Ascending aorta (tissue), 2 donors: ENCODE results near the gene PDE10A. TPM values are rescaled to one million over a fixed set of nuclear protein-coding genes. Genes with fewer than 3 reads are reported as not detected.

ENCODE experiments used
- DNase-seq, 2 donors: peaks; one replicate each; pipeline ENCODE4 v3.0.0-alpha.2; 2019; ENCODE audit warnings: low spot score in 2 of 2
- H3K27ac ChIP-seq, 2 donors: fragments of 200-600 bp; sonication (generic); one replicate each; pipeline ENCODE4 v1.5.1; 2016 to 2017; ENCODE audit warnings: mild to moderate bottlenecking in 1 of 2
- H3K27me3 ChIP-seq: fragments of 200-600 bp; sonication (generic); one replicate; pipeline ENCODE4 v1.5.1; 2017
- H3K36me3 ChIP-seq, 2 donors: fragments of 200-600 bp; sonication (generic); one replicate each; pipeline ENCODE4 v1.5.1; 2016
- H3K4me1 ChIP-seq, 2 donors: fragments of 200-600 bp; sonication (generic); one replicate each; pipeline ENCODE4 v1.5.1; 2016 to 2017; ENCODE audit warnings: mild to moderate bottlenecking in 1 of 2
- H3K4me3 ChIP-seq, 2 donors: fragments of 200-600 bp; sonication (generic); one replicate each; pipeline ENCODE4 v1.5.1; 2016 to 2017; ENCODE audit warnings: mild to moderate bottlenecking in 1 of 2
- H3K9me3 ChIP-seq, 2 donors: fragments of 200-600 bp; sonication (generic); one replicate each; pipeline ENCODE4 v1.5.1; 2016
- intact Hi-C: fragments of 100-400 bp; cut with DNase I; formaldehyde crosslinking; loops from one replicate; pipeline ENCODE4 v1.15.1; 2023
- total RNA-seq: library from RNA; depleted of rRNA; stranded (reverse); fragments of >200 nt; gene quantifications from one replicate; pipeline ENCODE4 v1.1.0, GENCODE V29; 2016
- TF ChIP-seq, protein P1 (sequence below), 3 experiments: fragments of 200-600 bp in 2 of 3; fragments of 450-650 bp in 1 of 3; sonication (generic) in 2 of 3; IDR thresholded peaks; one replicate each; pipeline ENCODE4 v1.5.1; 2016 to 2019; ENCODE audit warnings: antibody characterized with exemption in 3 of 3, mild to moderate bottlenecking in 1 of 3, moderate library complexity in 1 of 3

Gene PDE10A
- total RNA-seq, 1 donor from 2014 or later, result 2.0 TPM

GRCh38 chr6:165677091-165677490, 14.1 kb upstream of the PDE10A start:
- no peak overlapping the region for H3K4me3 ChIP-seq
- no peaks in the 10 kb centered on the region for H3K27me3 ChIP-seq
- intact Hi-C loops, result no loop called here
- TF ChIP-seq, protein P1, sequence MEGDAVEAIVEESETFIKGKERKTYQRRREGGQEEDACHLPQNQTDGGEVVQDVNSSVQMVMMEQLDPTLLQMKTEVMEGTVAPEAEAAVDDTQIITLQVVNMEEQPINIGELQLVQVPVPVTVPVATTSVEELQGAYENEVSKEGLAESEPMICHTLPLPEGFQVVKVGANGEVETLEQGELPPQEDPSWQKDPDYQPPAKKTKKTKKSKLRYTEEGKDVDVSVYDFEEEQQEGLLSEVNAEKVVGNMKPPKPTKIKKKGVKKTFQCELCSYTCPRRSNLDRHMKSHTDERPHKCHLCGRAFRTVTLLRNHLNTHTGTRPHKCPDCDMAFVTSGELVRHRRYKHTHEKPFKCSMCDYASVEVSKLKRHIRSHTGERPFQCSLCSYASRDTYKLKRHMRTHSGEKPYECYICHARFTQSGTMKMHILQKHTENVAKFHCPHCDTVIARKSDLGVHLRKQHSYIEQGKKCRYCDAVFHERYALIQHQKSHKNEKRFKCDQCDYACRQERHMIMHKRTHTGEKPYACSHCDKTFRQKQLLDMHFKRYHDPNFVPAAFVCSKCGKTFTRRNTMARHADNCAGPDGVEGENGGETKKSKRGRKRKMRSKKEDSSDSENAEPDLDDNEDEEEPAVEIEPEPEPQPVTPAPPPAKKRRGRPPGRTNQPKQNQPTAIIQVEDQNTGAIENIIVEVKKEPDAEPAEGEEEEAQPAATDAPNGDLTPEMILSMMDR (IDR thresholded peaks at IDR 0.05), result no peak
- no peak for DNase-seq
- no peaks in the 10 kb centered on the region for H3K36me3 ChIP-seq
- no peaks in the 10 kb centered on the region for H3K9me3 ChIP-seq
- no peak overlapping the region for H3K27ac ChIP-seq
- no peaks in the 10 kb centered on the region for H3K4me1 ChIP-seq

- Histone ChIP-seq H3K27me3 (no peaks in the 10 kb centered on the region), H3K36me3 (no peaks in the 10 kb centered on the region), H3K4me3 (no peak overlapping the region), H3K27ac (no peak overlapping the region), H3K9me3 (no peaks in the 10 kb centered on the region), H3K4me1 (no peaks in the 10 kb centered on the region)
- DNase-seq, result no peak
- TF ChIP-seq, protein P1 (IDR thresholded peaks at IDR 0.05), result peak in 1 of 3 experiments; percentile 33
- intact Hi-C loops, result no loop called here
Observed at GRCh38 chr6:165676435-165677068, 13.5 kb upstream of the PDE10A start.

DNA sequence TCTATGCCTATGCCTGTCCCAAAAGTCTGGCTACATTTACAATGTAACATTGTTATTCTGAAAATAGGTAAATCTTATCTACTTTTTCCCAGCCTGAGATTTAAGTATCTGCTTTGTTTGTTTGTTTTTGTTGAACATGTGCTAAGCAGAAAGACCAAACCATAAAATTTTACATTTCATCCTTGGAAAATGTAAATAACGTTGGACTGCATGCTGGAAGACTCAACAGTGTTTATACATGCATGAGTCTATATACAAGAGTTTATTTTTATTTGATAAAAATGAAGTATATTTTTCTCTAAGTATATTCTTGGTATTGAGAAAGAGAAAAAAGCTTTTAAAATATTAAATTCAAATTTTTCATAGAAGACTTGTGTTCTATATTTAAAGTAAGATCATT, 12.1 kb upstream of the PDE10A start:
- TF ChIP-seq, protein P1 (IDR thresholded peaks at IDR 0.05), result no peak
- no peak for DNase-seq
- no peaks in the 10 kb centered on the region for H3K9me3 ChIP-seq
- no peaks in the 10 kb centered on the region for H3K27me3 ChIP-seq
- no peak overlapping the region for H3K27ac ChIP-seq
- intact Hi-C loops, result no loop called here
- H3K4me3 ChIP-seq, result no peak overlapping the region
- no peaks in the 10 kb centered on the region for H3K4me1 ChIP-seq
- no peaks in the 10 kb centered on the region for H3K36me3 ChIP-seq

DNA sequence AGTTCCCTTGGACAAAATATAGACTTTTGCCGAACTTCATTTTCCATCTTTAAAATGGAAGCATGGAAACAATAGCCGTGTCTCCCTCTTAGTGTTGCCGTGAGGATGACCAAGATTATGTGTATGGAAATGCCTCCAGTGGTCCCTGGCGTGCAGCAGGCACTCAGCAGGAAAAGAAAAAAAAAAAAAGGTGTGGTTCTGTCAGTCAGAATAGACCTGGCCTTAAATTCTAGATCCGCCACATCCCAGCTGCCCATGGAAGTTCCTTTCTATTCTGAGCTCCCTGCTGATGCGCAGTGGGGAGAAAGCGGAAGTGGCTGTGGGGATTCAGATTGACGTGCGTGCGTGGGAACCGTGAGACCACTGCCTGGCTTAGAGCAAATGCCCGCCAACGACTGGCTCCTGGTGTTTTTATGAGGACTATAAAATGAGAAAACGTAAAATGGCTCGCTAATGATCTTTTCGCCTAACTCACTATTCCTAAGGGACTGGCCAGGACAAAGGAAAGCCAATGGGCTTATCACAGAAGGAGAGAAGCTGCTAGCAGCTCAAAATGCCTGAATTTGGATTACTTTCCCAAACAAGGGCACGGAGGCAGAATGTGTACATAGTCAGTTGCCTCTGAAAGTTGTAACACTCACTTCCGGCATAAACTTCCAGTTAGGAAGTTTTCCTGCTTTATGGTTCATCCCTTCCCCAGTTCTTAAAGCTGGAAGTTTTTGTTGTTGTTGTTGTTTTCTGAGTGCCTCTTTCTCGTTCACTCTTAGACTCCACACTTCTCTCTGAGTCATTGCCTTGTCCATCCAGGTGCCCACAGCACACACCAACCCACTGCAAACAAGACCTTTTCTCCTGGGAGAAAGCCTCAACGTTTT, 11.4 kb upstream of the PDE10A start:
- Histone ChIP-seq H3K27ac (no peak overlapping the region), H3K36me3 (no peaks in the 10 kb centered on the region), H3K4me3 (no peak overlapping the region), H3K27me3 (no peaks in the 10 kb centered on the region), H3K4me1 (no peaks in the 10 kb centered on the region), H3K9me3 (no peaks in the 10 kb centered on the region)
- no peak for DNase-seq
- TF ChIP-seq, protein P1 (IDR thresholded peaks at IDR 0.05), result no peak
- intact Hi-C loops, result no loop called here

- no peaks in the 10 kb centered on the region for H3K27me3 ChIP-seq
- no peak overlapping the region for H3K4me3 ChIP-seq
- TF ChIP-seq, protein P1 (IDR thresholded peaks at IDR 0.05), result no peak
- no peaks in the 10 kb centered on the region for H3K36me3 ChIP-seq
- DNase-seq, result no peak
- no peak overlapping the region for H3K27ac ChIP-seq
- no peaks in the 10 kb centered on the region for H3K4me1 ChIP-seq
- intact Hi-C loops, result no loop called here
- H3K9me3 ChIP-seq, result no peaks in the 10 kb centered on the region
Observed at GRCh38 chr6:165671222-165671768, 8.3 kb upstream of the PDE10A start.
